ENCODE results near the gene MYBPC2. TPM values are rescaled to one million over a fixed set of nuclear protein-coding genes. Genes with fewer than 3 reads are reported as not detected.

MYBPC2 gene
- total RNA-seq, 4 donors from 2014 or later, result 0.21 TPM; not detected in 3

- DNase-seq (ENCODE audit: low spot score in 2 of 2), result no peak
- WGBS, 2 donors, result 89 to 90% methylated on average over 35 to 37 of the region's 37 CpGs
Measured at GRCh38 chr19:50480281-50481111, 47.8 kb downstream of the MYBPC2 start.

GRCh38 chr19:50481351-50482149 is 48.9 kb downstream of the MYBPC2 start:
- H3K27ac ChIP-seq, result no peak overlapping the region
- H3K36me3 ChIP-seq, result peaks cover 0 to 71% (median 12%) of the 10 kb centered on the region in 3 donors
- no peak for DNase-seq (ENCODE audit: low spot score in 2 of 2)
- TF ChIP-seq POLR2A (IDR thresholded peaks at IDR 0.05) (no peak), EP300 (IDR thresholded peaks at IDR 0.05) (no peak), CTCF (IDR thresholded peaks at IDR 0.05) (no peak)
- H3K27me3 ChIP-seq, result no peaks in the 10 kb centered on the region
- H3K4me3 ChIP-seq, result no peak overlapping the region
- H3K4me1 ChIP-seq, result peaks cover 0 to 24% (median 14%) of the 10 kb centered on the region in 4 donors
- no peaks in the 10 kb centered on the region for H3K9me3 ChIP-seq
- WGBS, 2 donors, result 85 to 88% methylated on average over 22 to 25 of the region's 27 CpGs

More at GRCh38 chr19:50480281-50481111, 47.8 kb downstream of the MYBPC2 start:
- Histone ChIP-seq H3K27me3 (no peaks in the 10 kb centered on the region), H3K4me3 (no peak overlapping the region), H3K36me3 (peaks cover 0 to 71% (median 12%) of the 10 kb centered on the region in 3 donors), H3K4me1 (peaks cover 0 to 24% (median 14%) of the 10 kb centered on the region in 4 donors), H3K9me3 (no peaks in the 10 kb centered on the region), H3K27ac (no peak overlapping the region)
- no peak for TF ChIP-seq CTCF (IDR thresholded peaks at IDR 0.05)
- TF ChIP-seq EP300 (IDR thresholded peaks at IDR 0.05), result no peak
- no peak for TF ChIP-seq POLR2A (IDR thresholded peaks at IDR 0.05)

GRCh38 chr19:50482271-50482855 is 49.7 kb downstream of the MYBPC2 start:
- TF ChIP-seq CTCF (IDR thresholded peaks at IDR 0.05), result no peak
- TF ChIP-seq POLR2A (IDR thresholded peaks at IDR 0.05), result no peak
- no peak overlapping the region for H3K27ac ChIP-seq
- H3K4me1 ChIP-seq, result peaks cover 0 to 17% (median 8%) of the 10 kb centered on the region in 4 donors
- DNase-seq (ENCODE audit: low spot score in 2 of 2), result no peak
- 76 to 80% methylated on average over 16 of the region's 16 CpGs for WGBS, 2 donors
- H3K36me3 ChIP-seq, result peaks cover 0 to 71% (median 12%) of the 10 kb centered on the region in 3 donors
- no peak overlapping the region for H3K4me3 ChIP-seq
- no peaks in the 10 kb centered on the region for H3K9me3 ChIP-seq
- H3K27me3 ChIP-seq, result peaks cover 0 to 8% of the 10 kb centered on the region in 2 donors

GRCh38 chr19:50482916-50483315 is 50.2 kb downstream of the MYBPC2 start:
- Histone ChIP-seq H3K4me1 (peaks cover 0 to 12% (median 3%) of the 10 kb centered on the region in 4 donors), H3K4me3 (no peak overlapping the region), H3K27ac (no peak overlapping the region), H3K36me3 (peaks cover 0 to 71% (median 12%) of the 10 kb centered on the region in 3 donors), H3K27me3 (peaks cover 0 to 13% of the 10 kb centered on the region in 2 donors), H3K9me3 (no peaks in the 10 kb centered on the region)
- 74 to 76% methylated on average over 10 of the region's 10 CpGs for WGBS, 2 donors
- DNase-seq (ENCODE audit: low spot score in 2 of 2), result no peak
- no peak for TF ChIP-seq POLR2A (IDR thresholded peaks at IDR 0.05)
- no peak for TF ChIP-seq EP300 (IDR thresholded peaks at IDR 0.05)
- TF ChIP-seq CTCF (IDR thresholded peaks at IDR 0.05), result no peak

Data from tibial nerve (tissue), 4 donors.